HAP-1 (cell line): ENCODE measurements around the gene ZNF423.
A peak's percentile ranks its signal among the peaks of the same experiment; 100 is the strongest.

ENCODE experiments used
- DNase-seq, 2 experiments: peaks; one replicate each; pipeline ENCODE4 v3.0.0-alpha.2; 2016 to 2020; ENCODE audit warnings: low spot score in 2 of 2
- H3K27me3 ChIP-seq: fragments of 250-450 bp; sonication (Bioruptor Pico); 2 replicates; pipeline ENCODE4 v1.5.1; 2020; ENCODE audit warnings: low read depth, mild to moderate bottlenecking, moderate library complexity
- H3K36me3 ChIP-seq: fragments of 250-450 bp; sonication (Bioruptor Pico); replicated peaks from 2 replicates; pipeline ENCODE4 v1.5.1; 2020; ENCODE audit warnings: mild to moderate bottlenecking
- H3K4me1 ChIP-seq: fragments of 250-450 bp; sonication (Bioruptor Pico); 2 replicates; pipeline ENCODE4 v1.5.1; 2020; ENCODE audit warnings: mild to moderate bottlenecking
- H3K4me3 ChIP-seq: fragments of 250-450 bp; sonication (Bioruptor Pico); 2 replicates; pipeline ENCODE4 v1.5.1; 2020; ENCODE audit warnings: mild to moderate bottlenecking, moderate library complexity
- H3K9me3 ChIP-seq: fragments of 250-450 bp; sonication (Bioruptor Pico); 2 replicates; pipeline ENCODE4 v1.5.1; 2020; ENCODE audit warnings: mild to moderate bottlenecking, moderate library complexity
- in situ Hi-C: fragments of 300-500 bp; cut with MboI; formaldehyde crosslinking; loops from 3 replicates; pipeline ENCODE4 v1.14.3; 2020; ENCODE audit warnings: low sequenced_read_pairs, inconsistent platforms, mixed read lengths

Gene ZNF423

DNA sequence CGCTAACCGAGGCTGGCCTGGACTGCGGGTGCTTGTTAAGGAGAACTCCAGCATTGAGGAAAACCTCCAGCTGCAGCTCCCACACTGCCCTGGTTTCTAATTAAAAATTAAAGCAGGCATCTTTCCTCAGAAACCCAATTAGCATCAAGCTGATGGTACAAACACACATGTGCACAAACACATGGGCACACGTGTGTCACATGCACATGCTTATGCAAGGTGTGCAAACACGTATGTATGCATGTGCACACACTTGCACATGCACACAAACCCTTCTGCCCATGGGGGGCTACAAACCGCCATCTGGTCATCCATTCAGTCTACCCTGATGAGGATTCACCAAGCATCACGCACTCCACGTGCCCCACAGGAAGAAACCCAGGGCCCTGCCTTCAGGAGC is 182.5 kb downstream of the ZNF423 start:
- no peak for DNase-seq
- no peaks in the 10 kb centered on the region for H3K4me1 ChIP-seq
- H3K4me3 ChIP-seq: no peak overlapping the region
- no peaks in the 10 kb centered on the region for H3K27me3 ChIP-seq
- no peaks in the 10 kb centered on the region for H3K9me3 ChIP-seq
- in situ Hi-C loops: no loop called here
- H3K36me3 ChIP-seq: no peaks in the 10 kb centered on the region

DNA sequence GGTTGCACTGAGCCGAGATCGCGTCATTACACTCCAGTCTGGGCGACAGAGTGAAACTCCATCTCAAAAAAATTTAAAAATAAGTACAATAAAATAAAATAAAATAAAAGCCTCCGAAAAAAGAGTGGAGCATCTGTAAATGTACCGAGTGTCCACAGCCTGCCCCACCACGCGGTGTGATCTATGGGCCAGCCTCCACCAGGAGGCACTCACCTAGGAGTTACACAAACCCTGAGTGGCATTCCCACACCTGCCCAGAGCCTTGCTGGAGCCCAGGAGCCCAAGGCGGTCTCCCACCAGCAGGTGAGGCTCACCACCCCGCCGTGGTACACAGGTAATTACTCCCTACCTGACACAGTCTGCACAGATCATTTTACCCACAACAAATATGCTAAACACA is 183.2 kb downstream of the ZNF423 start:
- no peak for DNase-seq
- Histone ChIP-seq H3K4me3 (no peak overlapping the region), H3K27me3 (no peaks in the 10 kb centered on the region), H3K4me1 (no peaks in the 10 kb centered on the region), H3K36me3 (no peaks in the 10 kb centered on the region), H3K9me3 (no peaks in the 10 kb centered on the region)
- in situ Hi-C loops: no loop called here

DNA sequence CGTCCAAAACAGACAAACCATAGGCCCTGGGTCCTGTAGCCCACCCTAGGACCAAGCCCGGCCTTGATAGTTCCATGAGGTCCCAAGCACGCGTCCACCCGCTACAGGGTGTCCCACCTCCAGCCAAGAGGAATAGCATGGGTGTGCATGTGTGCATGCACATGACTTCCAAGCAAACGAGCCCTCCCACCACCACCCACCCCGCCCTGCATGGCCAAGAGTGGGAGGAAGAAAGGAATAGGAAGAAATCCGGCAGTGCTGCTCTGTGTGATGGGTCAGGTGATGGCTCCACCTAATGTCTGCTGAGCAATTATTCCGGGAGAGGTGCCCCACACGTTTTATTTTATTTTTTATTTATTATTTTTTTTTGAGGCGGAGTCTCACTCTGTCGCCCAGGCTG is 184.6 kb downstream of the ZNF423 start:
- no peaks in the 10 kb centered on the region for H3K4me1 ChIP-seq
- H3K9me3 ChIP-seq: no peaks in the 10 kb centered on the region
- no peaks in the 10 kb centered on the region for H3K36me3 ChIP-seq
- no peak for DNase-seq
- H3K4me3 ChIP-seq: no peak overlapping the region
- in situ Hi-C loops: no loop called here
- H3K27me3 ChIP-seq: no peaks in the 10 kb centered on the region

DNA sequence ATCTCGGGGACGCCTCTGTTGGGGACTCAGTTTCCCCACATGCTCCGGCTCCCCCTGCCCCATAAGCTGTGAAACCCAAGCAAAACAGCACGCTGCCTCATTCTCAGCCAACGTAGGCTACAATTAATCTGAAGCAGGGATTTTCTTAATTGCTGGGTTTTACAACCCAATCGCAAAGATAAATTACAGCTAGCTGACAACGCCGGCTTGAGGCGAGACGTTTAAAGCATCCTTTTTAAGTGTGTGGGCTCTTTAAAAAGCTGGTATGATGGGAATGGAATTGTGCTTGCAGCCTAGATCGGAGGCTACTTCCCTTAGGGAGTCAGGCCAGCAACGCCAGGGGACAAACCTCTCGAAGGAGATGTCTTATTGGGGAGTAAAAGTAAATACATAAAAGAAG is 185.3 kb downstream of the ZNF423 start:
- H3K27me3 ChIP-seq: no peaks in the 10 kb centered on the region
- no peak for DNase-seq
- no peaks in the 10 kb centered on the region for H3K4me1 ChIP-seq
- no peaks in the 10 kb centered on the region for H3K36me3 ChIP-seq
- no peak overlapping the region for H3K4me3 ChIP-seq
- H3K9me3 ChIP-seq: no peaks in the 10 kb centered on the region
- in situ Hi-C loops: no loop called here

DNA sequence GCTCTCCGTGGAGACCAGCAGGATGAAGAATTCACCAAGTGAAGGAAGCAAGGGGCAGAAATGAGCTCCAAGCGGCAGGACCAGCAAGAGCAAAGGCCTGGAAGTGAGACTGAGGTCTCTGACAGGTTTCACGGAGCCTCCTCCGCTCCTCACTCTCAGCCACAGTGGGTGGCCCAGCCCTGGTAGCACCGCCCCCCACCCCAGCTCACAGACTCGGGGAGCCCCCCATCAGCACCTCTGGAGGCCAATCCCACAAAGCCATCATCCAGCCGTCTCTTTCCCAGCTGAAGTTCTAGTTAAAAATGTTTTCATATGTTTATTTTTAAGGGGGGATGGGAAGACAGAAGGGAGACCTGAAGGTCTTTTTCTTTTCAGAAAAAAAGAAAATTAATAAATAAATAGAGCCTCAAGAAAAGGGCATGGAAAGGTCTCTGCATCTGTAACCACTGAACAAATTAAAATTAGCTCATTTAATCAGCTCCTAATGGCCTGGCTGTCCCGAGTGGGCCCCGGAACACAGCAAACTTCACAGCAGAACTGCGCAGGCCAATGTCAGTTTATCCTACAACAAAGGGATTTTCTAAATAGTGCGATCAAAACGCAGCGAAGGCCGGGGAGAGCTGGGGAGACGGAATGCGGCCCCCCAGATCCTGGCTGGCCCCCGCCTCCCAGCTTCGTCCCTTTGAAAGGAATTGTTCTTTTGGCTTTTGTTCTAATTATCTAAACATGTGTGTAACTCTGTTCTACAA is 190.3 kb downstream of the ZNF423 start:
- Histone ChIP-seq H3K36me3 (no peaks in the 10 kb centered on the region), H3K9me3 (no peaks in the 10 kb centered on the region), H3K4me3 (no peak overlapping the region), H3K4me1 (no peaks in the 10 kb centered on the region), H3K27me3 (no peaks in the 10 kb centered on the region)
- no peak for DNase-seq
- in situ Hi-C loops: no loop called here

DNA sequence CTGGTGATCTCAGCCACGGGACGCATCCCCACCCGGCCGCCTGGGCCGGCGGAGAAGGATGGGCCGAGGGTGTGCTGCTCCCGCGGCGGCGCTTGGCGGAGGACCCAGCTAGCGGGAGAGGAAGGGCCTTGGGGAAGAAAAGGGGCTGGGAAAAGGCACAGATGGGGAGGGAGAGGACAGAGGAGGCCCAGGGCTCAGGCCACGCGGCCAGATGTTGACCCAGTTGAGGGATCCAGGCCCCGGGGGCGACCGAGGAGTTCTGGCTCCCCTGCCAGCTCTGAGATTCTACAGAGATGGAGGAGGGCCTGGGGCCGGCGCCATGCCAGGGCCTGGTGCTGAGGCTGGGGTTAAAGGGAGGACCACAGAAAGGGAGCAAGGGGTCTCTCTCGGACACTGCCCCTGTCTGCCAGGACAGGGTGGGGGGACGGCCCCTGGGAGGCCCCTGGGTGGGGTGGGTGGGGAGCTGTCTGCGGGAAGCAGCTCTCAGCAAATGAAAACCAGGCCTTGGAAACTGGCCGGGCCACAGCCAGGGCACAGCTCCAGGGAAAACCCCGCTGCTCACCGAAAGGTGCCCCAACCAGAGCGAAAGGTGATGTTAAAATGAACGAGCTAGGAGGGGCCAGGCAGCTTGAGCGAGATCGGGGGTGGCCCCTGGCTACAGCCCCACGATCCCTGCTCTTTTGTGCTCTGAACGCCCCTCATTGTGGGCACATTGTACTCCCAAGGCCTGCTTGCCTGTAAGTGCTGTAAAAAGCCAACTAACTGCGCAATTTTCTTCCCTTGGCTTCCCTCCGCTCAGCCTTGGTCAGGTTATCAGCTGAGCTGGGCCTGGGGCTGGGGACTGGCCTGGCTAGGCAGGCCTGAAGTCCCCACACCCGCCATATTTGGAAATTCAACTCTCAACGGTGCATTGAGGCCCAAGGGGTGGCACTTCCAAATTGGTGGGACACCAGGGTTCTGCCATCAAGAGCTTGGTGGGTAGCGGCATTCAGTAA is 191.4 kb downstream of the ZNF423 start:
- H3K36me3 ChIP-seq: no peaks in the 10 kb centered on the region
- no peaks in the 10 kb centered on the region for H3K9me3 ChIP-seq
- H3K4me3 ChIP-seq: no peak overlapping the region
- in situ Hi-C loops: no loop called here
- H3K27me3 ChIP-seq: no peaks in the 10 kb centered on the region
- DNase-seq: no peak
- H3K4me1 ChIP-seq: peaks cover 2% of the 10 kb centered on the region; the same call in 1 of the 2 replicates

DNA sequence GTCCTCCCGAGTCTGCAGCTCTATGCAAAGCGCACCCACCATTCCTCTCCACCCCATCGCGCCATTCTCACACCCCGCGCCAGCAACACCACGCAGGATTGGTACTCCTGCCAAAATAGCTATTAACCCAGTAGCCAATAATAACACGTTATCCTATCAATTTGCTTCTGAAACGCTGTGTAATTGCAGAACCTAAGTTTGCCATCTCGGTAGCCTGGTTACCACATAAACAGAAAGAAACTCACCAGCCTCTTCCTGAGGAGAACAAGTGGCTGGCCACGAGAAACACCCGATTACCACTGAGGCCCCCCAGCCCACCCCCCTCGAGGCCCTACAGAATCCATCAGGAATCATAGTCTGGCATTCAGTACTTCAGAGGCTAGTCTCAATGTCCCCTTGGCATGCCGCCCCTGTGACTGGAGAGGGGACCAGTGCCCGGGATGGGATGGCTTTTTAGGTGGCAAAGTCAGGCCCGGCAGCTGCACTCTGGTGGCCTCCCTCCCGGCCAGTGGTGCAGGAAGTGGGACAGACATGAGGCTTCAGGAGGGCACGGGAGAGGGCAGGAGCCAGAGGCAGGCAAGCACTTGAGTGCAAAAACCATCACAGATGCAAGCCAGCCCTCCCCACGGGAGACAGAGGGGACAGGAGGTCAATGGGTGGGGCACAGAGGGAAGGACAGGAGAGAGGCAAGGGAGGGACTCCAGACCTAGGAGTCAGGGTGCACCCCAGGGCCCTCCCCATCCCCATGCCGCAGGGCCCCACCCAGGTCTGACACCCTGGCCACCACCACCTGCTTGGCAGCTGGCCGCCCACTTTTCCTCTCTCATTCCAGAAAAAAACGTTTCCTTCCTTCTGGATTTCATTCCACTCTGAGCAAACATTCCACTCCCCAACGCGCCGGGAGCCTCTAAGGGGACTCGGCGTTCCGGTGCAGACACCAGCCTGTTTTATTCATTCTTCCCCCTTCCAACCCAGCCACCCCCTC is 192.5 kb downstream of the ZNF423 start:
- H3K4me3 ChIP-seq: no peak overlapping the region
- no peaks in the 10 kb centered on the region for H3K9me3 ChIP-seq
- H3K27me3 ChIP-seq: no peaks in the 10 kb centered on the region
- no peaks in the 10 kb centered on the region for H3K36me3 ChIP-seq
- DNase-seq: no peak
- in situ Hi-C loops: no loop called here
- H3K4me1 ChIP-seq: peaks cover 2% of the 10 kb centered on the region; the same call in 1 of the 2 replicates

DNA sequence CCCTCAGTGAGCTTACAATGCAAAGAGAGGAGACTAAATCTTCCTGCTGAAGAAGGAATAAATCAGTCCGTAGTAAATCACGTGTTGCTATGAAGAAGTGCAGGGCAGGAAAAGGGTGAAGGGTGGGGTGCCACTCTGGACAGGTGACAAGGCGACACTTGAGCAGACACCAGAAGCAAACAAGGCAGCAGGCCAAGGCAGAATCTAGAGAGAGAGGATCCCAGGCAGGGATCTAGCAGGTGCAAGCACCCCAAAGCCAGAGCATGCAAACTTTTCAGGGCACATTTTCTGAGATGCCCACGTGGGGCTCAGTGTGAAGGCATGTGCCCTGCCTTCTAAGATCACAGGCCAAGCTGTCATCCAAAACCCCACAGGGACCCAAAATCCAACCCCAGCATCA is 193.3 kb downstream of the ZNF423 start:
- H3K4me1 ChIP-seq: peaks cover 2% of the 10 kb centered on the region; the same call in 1 of the 2 replicates
- H3K9me3 ChIP-seq: no peaks in the 10 kb centered on the region
- in situ Hi-C loops: no loop called here
- H3K36me3 ChIP-seq: no peaks in the 10 kb centered on the region
- no peak overlapping the region for H3K4me3 ChIP-seq
- no peaks in the 10 kb centered on the region for H3K27me3 ChIP-seq
- no peak for DNase-seq

DNA sequence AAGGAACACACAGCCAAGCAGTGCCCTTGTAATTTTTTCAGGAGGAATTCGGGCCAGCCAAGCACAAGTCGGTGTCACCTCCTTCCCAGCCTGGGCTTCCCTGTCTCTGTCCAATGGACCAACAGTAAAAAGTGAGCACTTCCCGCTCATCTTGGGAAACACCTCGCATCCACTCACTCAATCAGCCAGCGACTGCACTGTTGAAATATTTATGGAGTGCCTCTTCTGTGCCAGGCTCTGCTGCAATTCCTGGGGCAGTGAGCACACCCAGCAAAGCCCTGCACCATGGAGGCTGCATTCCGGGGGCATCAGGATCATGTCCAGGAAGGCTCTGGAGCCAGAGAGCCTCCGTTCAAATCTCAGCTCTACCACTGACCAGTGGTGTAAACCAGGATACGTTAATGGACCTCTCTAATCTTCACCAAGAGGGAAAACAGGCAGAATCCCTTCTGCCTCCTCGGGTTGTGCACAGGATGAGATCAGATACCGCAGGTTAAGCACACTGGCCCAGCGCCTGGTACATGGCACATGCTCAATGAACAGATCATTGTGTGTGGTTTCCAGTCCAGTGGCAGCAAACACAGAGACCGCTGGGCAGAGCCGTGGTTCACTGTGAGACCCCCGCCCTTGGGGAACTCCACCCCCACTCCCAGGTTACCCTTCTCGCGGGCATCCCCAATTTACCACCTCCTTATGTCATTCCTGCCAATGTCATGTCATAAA is 194.3 kb downstream of the ZNF423 start:
- Histone ChIP-seq H3K36me3 (no peaks in the 10 kb centered on the region), H3K4me3 (no peak overlapping the region), H3K27me3 (no peaks in the 10 kb centered on the region), H3K4me1 (peaks cover 2% of the 10 kb centered on the region; the same call in 1 of the 2 replicates), H3K9me3 (no peaks in the 10 kb centered on the region)
- DNase-seq: no peak
- in situ Hi-C loops: no loop called here

DNA sequence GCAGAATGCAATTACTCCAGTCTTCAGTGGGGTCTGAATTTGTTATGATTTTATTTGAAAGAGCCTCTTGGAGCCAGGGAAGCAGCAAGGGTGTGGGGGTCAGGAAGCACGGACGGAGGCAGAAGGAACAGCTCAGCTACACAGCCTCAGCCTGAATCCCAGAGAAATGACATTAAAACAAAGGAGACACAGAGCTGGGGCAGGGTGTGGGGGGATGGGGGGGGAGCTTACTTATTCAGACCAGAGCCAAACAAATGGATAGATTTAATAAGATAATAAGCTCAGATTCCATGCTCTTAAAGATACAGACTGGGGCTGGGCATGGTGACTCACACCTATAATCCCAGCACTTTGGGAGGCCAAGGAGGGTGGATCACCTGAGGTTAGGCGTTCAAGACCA is 195.3 kb downstream of the ZNF423 start:
- peak in 1 of 2 experiments; percentile 27 for DNase-seq
- Histone ChIP-seq H3K4me3 (no peak overlapping the region), H3K9me3 (no peaks in the 10 kb centered on the region), H3K4me1 (peaks cover 2% of the 10 kb centered on the region; the same call in 1 of the 2 replicates), H3K27me3 (no peaks in the 10 kb centered on the region), H3K36me3 (no peaks in the 10 kb centered on the region)
- in situ Hi-C loops: no loop called here

DNA sequence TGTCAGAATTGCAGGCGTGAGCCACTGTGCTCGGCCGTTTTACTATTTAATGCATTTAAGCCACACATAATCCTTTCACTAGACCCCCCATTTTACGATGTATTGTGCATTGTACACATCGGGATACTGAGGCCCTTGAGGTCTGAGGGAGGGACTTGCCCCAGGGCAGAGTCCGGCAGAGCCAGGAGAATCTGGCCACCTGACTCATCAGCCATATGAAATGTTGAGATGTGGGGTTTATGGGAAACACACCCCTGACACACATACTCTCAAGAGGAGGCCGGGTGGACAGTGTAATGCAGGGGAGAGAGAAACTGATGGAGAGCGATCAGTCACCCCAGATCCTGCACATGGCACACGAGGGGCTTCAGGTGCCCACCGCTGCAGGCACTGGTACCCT is 196.6 kb downstream of the ZNF423 start:
- peaks cover 2% of the 10 kb centered on the region; the same call in 1 of the 2 replicates for H3K4me1 ChIP-seq
- no peak overlapping the region for H3K4me3 ChIP-seq
- H3K36me3 ChIP-seq: no peaks in the 10 kb centered on the region
- in situ Hi-C loops: no loop called here
- H3K9me3 ChIP-seq: no peaks in the 10 kb centered on the region
- no peaks in the 10 kb centered on the region for H3K27me3 ChIP-seq
- no peak for DNase-seq

DNA sequence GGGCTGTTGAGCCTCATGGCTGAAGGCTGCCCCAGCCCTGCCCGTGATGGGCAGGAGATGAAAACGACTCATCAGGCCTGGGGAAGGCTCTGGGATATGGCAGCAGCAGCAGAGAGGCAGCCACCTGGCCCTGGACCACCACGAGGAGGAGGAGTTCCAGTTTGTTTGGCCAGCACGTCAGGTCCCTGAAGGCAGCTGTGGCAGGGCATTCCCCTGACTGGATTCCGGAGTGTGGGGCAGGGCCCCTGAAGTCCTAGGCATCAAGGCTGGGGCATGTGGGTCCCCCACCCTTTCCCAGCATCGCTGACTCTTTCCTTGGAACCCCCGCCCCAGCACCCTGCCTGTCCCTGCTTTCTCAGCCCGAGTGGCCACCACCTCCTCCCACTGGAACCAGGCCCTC is 197.4 kb downstream of the ZNF423 start:
- no peaks in the 10 kb centered on the region for H3K9me3 ChIP-seq
- H3K4me1 ChIP-seq: peaks cover 2% of the 10 kb centered on the region; the same call in 1 of the 2 replicates
- no peak for DNase-seq
- H3K4me3 ChIP-seq: no peak overlapping the region
- H3K27me3 ChIP-seq: no peaks in the 10 kb centered on the region
- in situ Hi-C loops: no loop called here
- H3K36me3 ChIP-seq: no peaks in the 10 kb centered on the region
